ENCODE results near the gene SLC25A21.
"Not testable (repeated sequence)": the region's sequence is repeated elsewhere in the genome, so short reads cannot be mapped to it uniquely, and the experiment has no call there.

Gene SLC25A21

DNA sequence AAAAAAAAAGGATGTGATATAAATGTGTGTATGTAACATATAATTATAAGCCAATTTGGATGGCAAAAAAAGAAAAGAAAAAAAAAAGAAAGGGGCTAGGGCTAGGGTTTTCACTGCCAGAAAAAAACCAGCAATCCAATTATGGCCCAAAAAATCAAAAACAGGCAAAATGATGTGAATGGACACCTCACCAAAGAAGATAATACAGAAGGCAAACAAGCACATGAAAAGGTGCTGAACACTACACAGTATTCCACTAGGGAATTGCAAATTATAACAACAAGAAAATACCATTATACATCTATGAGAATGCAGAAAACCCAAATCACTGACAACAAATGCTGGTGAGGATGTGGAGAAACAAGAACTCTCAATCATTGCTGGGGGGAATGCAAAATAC lies 13.3 kb upstream of the SLC25A21 start:
- no peak for DNase-seq

DNA sequence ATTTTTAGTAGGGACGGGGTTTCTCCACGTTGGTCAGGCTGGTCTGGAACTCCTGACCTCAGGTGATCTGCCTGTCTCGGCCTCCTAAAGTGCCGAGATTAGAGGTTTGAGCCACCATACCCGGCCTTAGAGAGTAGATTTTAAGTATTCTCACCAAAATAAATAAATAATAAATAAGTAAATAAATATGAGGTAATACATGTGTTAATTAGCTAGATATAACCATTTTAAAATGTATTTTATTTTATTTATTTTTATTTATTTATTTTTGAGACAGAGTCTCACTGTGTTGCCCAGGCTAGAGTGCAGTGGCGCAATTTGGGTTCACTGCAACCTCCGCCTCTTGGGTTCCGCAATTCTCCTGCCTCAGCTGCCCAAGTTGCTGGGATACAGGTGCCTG lies 12.1 kb upstream of the SLC25A21 start:
- not testable (repeated sequence) for DNase-seq

DNA sequence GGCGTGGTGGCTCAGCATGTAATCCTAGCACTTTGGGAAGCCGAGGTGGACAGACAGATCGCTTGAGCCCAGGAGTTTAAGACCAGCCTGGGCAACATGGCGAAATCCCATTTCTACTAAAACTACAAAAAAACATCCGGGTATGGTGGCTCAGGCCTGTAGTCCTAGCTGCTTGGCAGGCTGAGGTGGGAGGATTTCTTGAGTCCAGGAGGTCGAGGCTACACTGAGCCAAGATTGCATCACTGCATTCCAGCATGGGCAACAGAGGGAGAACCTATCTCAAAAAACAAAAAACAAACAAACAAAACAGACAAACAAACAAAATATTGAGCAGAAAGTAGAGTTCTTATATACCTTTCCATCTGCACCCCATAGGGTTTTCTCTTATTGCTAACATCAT lies 9.0 kb upstream of the SLC25A21 start:
- DNase-seq, result no peak

DNA sequence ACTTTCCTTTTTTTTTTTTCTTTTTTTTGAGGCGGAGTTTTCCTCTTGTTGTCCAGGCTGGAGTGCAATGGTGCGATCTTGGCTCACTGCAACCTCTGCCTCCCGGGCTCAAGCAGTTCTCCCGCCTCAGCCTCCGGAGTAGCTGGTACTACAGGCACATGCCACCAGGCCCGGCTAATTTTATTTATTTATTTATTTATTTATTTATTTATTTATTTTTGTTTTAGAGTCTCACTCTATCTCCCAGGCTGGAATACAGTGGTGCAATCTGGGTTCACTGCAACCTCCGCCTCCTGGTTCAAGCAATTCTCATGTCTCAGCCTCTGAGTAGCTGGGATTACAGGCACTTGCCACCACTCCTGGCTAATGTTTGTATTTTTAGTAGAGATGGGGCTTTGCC lies 8.5 kb upstream of the SLC25A21 start:
- DNase-seq, result not testable (repeated sequence)

DNA sequence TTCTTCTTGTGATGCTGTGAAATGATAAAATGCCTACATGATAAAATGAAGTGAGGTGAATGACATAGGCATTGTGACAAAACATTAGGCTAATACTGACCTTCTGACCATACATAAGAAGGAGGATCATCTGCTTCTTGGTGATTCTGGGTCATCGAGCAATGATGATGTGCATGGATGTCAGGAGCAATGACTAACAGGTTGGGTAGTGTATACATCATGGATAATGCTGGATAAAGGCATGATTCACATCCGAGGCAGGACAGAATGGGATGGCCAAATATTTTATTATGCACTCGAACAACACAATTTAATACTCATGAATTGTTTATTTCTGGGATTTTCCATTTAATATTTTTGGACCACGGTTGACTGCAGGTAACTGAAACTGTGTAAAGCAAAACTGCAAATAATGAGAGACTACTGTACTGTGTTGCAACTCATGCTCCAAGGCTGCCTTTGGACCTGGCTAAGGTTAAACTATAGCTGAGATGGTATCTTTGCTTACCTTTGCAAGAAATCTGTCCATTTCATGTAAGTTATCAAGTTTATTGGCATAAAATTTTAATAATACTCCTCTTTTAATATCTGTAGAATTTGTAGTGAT lies 7.6 kb upstream of the SLC25A21 start:
- DNase-seq, result no peak

DNA sequence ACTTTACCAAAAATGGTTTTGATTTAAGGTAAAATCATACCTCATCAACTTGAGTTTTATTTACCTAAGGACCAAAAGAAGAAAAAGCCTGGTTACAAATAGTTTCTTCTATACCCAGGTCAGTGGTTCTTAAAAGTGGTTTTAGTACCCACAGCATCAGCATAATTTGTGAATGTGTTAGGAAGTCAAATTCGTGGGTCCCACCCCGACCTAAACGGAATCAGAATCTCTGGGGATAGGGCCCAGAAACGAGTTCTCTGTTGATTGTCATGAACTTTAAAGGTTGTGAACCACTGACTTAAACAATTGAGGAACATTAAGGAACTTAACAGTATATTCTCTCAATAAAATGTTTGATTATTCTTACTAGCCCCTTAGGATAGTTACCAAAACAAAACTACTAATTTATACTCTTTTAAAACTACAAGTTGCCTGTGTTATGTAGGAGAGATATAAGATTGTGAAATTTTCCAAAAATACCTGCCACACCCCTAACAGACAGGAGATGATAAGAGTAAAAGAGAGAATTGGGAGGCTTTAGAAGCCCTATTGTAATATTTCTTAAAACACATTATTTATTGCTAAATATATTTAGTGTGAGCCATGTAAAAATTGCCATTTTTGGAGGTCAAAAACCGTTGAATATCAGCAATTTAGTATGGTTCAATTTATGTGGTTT lies 669 bp upstream of the SLC25A21 start:
- no peak for DNase-seq

DNA sequence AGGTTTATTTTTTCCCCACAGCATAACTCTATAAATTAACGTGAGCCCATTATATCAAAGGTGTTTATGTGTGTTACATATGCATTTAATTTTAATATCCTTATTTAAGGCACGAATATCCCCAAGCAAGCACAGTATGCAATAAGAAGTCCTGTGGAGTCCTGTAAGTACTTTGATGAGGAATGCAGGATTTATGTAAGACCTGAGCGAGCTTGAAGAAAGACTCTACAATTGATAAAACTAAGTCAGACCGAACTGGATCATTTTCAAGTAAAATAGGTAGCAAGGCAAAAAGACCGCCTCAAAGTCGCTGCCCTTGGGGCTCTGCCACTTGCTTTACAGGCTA lies 755 bp downstream of the SLC25A21 start:
- no peak for DNase-seq

DNA sequence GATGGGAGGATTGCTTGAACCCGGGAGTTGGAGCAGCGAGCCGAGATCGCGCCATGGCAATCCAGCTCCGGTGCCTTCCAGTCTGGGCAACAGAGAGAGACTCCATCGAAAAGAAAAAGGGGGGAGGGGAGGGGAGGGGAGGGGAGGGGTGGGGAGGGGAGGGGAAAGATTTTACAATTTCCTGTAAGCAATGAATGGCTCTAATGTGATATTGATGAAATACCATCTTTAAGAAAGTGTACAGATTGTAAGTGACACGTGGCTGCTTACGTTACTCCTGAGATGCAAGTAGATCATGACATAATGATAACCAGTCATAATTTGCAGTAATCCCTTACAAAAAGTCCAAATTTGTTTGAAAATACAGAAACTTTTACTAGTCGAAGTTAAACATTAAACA lies 1.4 kb downstream of the SLC25A21 start:
- no peak for DNase-seq

DNA sequence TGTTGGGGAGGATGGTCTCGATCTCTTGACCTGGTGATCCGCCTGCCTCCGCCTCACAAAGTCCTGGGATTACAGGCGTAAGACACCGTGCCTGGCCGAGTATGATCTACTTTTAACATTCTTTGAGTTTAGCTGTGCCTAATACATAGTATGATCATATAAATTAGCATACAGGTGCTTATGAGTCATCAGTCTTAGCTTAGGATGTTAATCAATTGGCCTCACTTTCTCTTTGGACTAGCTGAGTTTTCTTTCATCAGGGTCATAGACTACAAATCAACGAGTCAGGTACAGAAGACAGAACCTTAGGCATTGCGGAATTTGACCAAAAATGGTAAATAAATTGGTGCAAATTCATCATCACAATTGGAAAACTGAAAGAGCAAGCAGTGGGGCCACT lies 2.2 kb downstream of the SLC25A21 start:
- no peak for DNase-seq

DNA sequence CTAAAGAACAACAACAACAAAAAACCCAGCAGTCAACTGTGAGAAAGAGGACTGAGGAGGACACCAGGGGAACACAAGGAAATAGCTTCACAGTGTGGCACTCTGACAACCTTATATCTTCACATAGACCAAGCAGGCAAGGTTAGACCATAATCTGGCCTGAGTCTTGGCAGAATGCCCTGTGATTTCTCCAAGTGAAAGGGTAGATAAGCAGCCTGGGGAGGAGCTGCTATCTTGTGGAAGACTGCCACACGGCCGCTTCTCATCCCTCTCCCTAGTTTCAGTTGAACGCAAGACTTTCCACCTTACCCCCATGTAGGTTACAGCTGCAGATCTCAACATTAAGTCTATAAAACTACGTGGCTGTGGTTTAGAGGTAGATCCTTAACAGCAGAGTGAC lies 3.7 kb downstream of the SLC25A21 start:
- no peak for DNase-seq

DNA sequence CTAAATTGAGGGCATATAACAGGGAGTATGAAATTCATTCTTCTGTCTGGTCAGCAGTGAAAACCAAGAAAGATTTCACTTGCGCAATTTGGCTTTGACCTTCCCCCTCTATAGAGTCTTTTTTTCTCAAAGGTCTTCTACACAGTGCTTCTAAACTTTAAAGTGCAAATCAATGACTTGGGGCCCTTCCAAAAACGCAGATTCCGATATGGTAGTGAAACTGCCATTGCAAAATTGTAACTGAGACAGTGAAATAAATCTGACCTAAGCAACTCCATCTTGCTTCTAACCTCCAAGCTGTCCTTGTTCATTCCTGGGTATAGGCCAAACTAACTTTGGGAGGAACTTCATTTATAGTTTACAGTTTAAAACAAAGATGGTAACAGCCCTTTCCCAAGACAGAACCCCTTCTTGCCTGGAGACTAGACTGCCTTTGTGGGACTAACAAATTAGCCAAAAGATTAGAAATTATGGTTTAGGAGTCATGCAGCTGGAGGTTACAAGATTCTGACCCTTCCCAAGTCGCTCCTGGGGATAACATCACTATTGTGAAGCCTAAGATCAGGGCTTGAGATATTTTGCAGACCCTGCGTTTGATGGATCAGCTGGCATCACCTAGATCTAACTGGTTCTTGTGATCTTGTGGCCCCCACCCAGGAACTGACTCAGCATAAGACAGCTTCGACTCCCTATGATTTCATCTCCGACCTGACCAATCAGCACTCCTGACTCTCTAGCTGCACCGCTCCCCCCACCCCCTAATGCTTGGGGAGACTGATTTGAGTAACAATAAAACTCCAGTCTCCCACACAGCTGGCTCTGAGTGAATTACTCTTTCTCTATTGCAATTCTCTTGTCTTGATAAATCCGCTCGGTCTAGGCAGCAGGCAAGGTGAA lies 5.0 kb downstream of the SLC25A21 start:
- DNase-seq, result no peak

DNA sequence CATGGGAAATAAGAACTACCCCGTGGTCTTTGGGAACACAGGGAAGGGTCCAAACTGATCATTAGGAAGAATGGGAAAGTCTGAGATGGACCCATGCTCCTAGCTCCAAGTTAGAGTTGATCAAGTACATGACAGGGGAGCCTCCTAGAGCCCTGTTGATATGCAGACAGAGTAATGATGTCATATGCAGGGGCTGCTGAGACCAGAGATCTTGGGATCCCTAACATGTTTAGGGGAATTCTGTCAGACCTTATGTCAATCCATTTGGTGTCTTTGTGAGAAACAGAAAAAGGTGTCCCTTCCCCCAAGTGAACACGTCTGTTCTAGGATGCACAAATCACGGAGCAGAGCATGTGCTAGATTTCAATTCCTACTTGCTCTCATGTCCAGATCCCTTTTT lies 6.6 kb downstream of the SLC25A21 start:
- no peak for DNase-seq

DNA sequence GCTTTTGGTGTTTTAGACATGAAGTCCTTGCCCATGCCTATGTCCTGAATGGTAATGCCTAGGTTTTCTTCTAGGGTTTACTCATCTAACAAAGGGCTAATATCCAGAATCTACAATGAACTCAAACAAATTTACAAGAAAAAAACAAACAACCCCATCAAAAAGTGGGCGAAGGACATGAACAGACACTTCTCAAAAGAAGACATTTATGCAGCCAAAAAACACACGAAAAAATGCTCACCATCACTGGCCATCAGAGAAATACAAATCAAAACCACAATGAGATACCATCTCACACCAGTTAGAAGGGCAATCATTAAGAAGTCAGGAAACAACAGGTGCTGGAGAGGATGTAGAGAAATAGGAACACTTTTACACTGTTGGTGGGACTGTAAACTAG lies 10.1 kb downstream of the SLC25A21 start:
- not testable (repeated sequence) for DNase-seq

DNA sequence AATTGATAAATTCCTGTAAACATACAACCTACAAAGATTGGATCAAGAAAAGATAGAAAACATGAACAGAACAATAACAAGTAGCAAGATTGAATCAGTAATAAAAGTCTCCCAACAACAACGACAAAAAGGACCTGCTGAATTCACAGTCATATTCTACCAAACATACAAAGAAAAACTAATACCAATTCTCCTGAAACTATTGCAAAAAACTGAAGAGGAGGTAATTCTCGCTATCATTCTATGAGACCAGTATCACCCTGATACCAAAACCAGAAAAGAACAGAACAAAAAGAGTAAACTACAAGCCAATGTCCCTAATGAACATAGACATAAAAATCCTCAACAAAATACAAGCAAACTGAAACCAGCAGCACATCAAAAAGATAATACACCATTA lies 14.4 kb downstream of the SLC25A21 start:
- no peak for DNase-seq

DNA sequence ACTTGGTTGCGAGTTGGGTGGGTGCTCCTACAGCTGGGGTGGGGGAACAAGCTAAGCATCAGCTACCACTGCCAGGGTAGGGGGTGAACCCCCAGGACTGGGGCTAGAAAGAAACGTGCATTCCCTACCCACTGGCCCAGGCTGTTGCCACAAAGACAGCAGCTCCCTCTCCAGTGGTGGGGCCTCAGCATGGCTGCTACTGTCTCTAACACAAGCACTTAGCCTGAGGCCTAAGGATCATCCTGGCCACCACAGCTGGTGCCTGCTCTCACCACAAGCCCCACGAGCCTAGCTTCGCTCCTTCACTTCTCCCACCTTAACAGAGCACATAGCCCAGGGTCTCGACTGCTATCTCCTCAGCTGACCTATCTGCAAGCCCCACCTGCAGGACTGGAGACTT lies 18.9 kb downstream of the SLC25A21 start:
- DNase-seq, result no peak

DNA sequence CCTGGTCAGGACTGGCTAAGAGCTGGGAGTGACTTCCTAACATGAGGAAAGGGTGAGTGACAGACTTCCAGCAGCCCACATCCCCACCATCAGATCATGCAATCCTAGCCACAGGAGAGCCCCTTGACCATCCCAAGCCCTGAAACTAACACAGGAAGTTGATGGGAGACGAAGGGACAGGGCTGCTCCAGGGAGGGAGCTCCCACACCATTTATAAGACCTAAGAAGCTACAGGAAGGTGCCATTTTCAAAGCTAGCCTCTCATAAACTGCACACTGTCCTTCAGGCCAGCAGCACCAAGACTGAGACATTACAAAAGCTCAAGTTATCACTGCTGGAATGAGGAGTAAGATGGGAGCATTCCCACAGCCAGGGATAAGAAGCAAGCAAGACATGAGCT lies 19.4 kb downstream of the SLC25A21 start:
- DNase-seq, result no peak

DNA sequence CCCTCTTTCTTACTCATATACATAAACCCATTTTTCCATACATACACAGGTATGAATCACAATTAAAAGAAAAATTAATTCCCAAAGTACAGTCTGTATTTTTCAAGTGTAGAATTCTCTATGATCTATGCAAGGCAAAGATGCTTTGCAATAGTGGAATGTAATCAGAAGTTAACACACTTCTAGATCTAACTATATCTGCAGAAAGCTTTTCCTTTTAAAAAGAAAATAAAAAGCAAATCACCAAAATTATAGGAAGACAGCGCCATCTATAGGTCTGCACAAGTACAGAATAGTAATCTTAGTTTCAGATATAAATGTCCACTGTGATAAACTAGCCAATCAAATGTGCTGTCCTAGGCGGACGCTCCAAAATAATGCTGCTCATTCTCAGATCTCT lies 22.0 kb downstream of the SLC25A21 start:
- DNase-seq, result no peak

DNA sequence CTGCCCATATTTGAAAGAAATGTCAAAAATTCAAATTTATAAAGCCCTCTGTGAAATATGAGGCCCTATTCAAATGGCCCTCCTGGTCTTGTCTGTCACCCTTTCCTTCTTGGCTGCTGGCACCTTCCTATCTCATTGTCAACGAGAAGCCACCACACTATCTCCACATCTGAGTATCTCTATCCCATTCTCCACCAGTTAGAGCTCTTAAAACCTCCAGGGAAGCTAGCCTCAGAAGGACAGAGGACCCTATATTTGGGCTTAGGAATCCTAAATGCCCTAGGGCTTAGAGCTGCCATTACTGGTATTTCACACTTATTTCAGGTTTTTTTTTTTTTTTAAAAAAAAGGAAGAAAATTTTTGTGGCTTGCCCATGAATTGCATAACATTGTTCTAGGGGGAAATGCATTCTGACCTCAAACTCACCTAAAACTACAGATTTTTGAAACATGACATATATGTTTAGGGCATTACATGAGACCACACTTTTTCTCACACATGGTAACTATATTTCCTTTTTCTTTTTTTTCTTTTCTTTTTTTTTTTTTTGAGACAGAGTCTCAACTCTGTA lies 25.0 kb downstream of the SLC25A21 start:
- no peak for DNase-seq

DNA sequence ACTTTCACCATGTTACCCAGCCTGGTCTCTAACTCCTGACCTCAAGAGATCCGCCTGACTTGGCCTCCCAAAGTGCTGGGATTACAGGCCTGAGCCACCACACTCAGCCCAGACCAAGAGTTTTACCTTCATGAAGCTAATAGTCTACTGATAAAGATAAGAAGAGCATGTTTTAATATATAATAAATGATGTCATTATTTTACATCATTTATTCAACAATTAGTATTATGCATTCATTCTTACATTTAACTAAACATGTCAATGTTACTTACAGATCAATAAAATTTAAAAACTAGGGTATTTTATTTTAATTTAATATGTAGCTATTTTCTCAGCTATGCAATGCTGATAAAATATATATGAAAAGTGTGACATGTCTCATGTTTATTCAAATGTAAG lies 26.0 kb downstream of the SLC25A21 start:
- DNase-seq, result not testable (repeated sequence)

DNA sequence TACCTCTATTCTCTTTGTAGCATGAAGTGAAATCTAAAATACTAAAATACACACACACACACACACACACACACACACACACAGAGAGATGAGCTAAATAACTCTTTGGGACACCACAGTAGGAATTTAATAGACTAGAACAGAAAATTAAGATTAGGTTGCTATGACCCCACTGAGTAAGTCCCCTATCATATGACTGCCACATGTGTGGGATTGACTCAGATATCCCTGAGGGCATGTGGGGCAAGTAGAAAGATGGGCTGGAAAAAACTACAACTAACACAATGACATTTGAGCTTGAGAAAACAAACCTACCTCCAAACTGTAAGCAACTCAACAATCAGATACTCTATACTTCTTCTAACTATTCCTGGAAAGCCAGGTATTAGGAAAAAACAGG lies 27.0 kb downstream of the SLC25A21 start:
- DNase-seq, result no peak

DNA sequence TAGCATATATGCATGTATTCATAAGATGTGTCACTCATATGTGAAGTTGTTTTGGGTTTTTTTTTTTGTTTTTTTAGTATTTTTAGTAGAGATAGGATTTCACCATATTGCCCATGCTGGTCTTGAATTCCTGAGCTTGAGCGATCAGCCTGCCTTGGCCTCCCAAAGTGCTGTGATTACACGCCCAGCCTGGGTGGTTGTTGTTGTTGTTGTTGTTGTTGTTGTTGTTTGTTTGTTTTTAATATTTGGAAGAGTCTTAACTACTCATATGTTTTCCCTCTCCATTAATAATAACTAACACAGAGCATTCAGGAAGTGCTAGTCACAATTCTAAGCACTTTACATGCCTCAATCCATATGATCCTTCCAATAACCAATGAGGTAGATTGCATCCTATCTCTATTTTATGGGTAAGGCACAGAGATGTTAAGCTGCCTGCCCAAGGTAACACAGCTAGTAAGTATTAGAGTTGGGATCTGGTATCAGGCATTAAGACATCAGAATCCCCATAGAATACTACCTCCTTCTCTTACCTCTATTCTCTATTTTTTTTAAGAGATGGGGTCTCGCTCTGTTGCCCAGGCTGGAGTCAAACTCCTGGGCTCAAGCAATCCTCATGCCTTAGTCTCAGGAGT lies 27.6 kb downstream of the SLC25A21 start:
- DNase-seq, result no peak

DNA sequence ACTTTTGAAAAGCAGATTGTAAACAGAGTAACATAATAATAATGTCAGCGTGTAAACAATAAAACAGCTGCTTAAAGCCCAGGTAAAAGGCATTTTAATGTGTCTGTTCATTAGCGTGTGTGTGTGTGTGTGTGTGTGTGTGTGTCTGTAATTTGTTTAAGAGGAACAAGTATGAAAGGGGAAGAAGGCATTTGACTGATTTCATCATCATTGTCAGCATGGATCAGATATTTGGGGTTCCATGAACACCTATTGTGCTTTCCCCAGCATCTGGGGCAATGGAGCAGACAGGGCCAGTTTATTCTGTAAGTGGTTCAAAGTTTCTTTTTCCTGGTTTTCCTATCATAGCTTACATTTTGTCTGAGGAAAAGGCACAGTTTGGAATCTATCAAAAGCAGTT lies 28.9 kb downstream of the SLC25A21 start:
- DNase-seq, result no peak

DNA sequence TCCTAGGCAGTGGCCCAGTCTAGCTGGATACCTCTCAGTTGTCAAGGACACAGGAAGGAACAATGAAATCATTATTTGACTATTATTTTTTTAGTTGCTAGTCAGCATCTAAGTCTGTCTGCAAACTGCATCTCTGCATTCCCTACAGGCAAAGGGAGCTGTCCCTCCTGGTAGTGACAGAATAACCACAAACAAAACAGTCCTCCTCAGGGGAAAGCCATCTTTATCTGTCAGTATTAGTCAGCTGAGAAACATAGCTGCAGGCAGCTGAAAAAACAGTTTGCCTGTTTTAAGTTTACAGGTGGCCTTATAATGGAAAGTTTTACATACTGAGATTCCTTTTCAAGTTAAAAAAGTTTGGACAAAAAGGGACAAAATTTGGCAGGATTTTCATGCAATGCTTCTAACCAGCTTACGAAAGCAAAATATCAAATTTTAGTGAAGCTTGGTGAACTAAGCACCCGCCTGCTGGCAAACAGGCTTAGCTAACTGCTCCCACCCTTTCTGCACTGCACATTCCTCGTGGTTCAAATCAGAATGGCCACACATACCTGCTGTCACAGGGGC lies 29.5 kb downstream of the SLC25A21 start:
- no peak for DNase-seq
